ENCODE measurements around the gene PSAT1.
A peak's percentile ranks its signal among the peaks of the same experiment; 100 is the strongest.

Gene PSAT1

GRCh38 chr9:78354324-78354973 is 57.5 kb downstream of the PSAT1 start:
- Mint-ChIP-seq H3K4me1 (ENCODE audit: low read depth) (peaks cover 14% of the 10 kb centered on the region), H3K27me3 (ENCODE audit: low read depth) (no peaks in the 10 kb centered on the region), H3K4me3 (no peak overlapping the region), H3K27ac (no peak overlapping the region), H3K9me3 (no peaks in the 10 kb centered on the region), H3K36me3 (ENCODE audit: low read depth) (no peaks in the 10 kb centered on the region)
- DNase-seq (ENCODE audit: low spot score), result no peak

GRCh38 chr9:78354989-78355388 is 58.1 kb downstream of the PSAT1 start:
- Mint-ChIP-seq H3K27me3 (ENCODE audit: low read depth) (no peaks in the 10 kb centered on the region), H3K9me3 (no peaks in the 10 kb centered on the region), H3K4me1 (ENCODE audit: low read depth) (peaks cover 14% of the 10 kb centered on the region), H3K4me3 (no peak overlapping the region), H3K36me3 (ENCODE audit: low read depth) (no peaks in the 10 kb centered on the region), H3K27ac (no peak overlapping the region)
- no peak for DNase-seq (ENCODE audit: low spot score)

GRCh38 chr9:78356634-78357033 is 59.7 kb downstream of the PSAT1 start:
- H3K36me3 Mint-ChIP-seq (ENCODE audit: low read depth), result no peaks in the 10 kb centered on the region
- no peaks in the 10 kb centered on the region for H3K27me3 Mint-ChIP-seq (ENCODE audit: low read depth)
- H3K4me1 Mint-ChIP-seq (ENCODE audit: low read depth), result peaks cover 8% of the 10 kb centered on the region
- H3K27ac Mint-ChIP-seq, result no peak overlapping the region
- H3K4me3 Mint-ChIP-seq, result no peak overlapping the region
- H3K9me3 Mint-ChIP-seq, result no peaks in the 10 kb centered on the region
- no peak for DNase-seq (ENCODE audit: low spot score)

- H3K9me3 Mint-ChIP-seq, result no peaks in the 10 kb centered on the region
- no peak overlapping the region for H3K27ac Mint-ChIP-seq
- H3K4me1 Mint-ChIP-seq (ENCODE audit: low read depth), result peaks cover 2% of the 10 kb centered on the region
- no peak overlapping the region for H3K4me3 Mint-ChIP-seq
- no peak for DNase-seq (ENCODE audit: low spot score)
- no peaks in the 10 kb centered on the region for H3K27me3 Mint-ChIP-seq (ENCODE audit: low read depth)
- no peaks in the 10 kb centered on the region for H3K36me3 Mint-ChIP-seq (ENCODE audit: low read depth)
Measured at GRCh38 chr9:78357165-78357873, 60.4 kb downstream of the PSAT1 start.

GRCh38 chr9:78358329-78359051 is 61.6 kb downstream of the PSAT1 start:
- Mint-ChIP-seq H3K9me3 (no peaks in the 10 kb centered on the region), H3K4me1 (ENCODE audit: low read depth) (no peaks in the 10 kb centered on the region), H3K27ac (no peak overlapping the region), H3K4me3 (no peak overlapping the region), H3K36me3 (ENCODE audit: low read depth) (no peaks in the 10 kb centered on the region), H3K27me3 (ENCODE audit: low read depth) (no peaks in the 10 kb centered on the region)
- DNase-seq (ENCODE audit: low spot score), result no peak

- H3K27ac Mint-ChIP-seq, result no peak overlapping the region
- no peak for DNase-seq (ENCODE audit: low spot score)
- H3K36me3 Mint-ChIP-seq (ENCODE audit: low read depth), result no peaks in the 10 kb centered on the region
- H3K27me3 Mint-ChIP-seq (ENCODE audit: low read depth), result no peaks in the 10 kb centered on the region
- H3K4me3 Mint-ChIP-seq, result no peak overlapping the region
- H3K4me1 Mint-ChIP-seq (ENCODE audit: low read depth), result peaks cover 2% of the 10 kb centered on the region
- H3K9me3 Mint-ChIP-seq, result no peaks in the 10 kb centered on the region
Measured at GRCh38 chr9:78363221-78363620, 66.3 kb downstream of the PSAT1 start.

- no peak for DNase-seq (ENCODE audit: low spot score)
- no peak overlapping the region for H3K27ac Mint-ChIP-seq
- H3K27me3 Mint-ChIP-seq (ENCODE audit: low read depth), result peaks cover 2% of the 10 kb centered on the region
- no peak overlapping the region for H3K4me3 Mint-ChIP-seq
- H3K4me1 Mint-ChIP-seq (ENCODE audit: low read depth), result peaks cover 3% of the 10 kb centered on the region
- no peaks in the 10 kb centered on the region for H3K36me3 Mint-ChIP-seq (ENCODE audit: low read depth)
- H3K9me3 Mint-ChIP-seq, result no peaks in the 10 kb centered on the region
Measured at GRCh38 chr9:78365748-78366697, 69.1 kb downstream of the PSAT1 start.

- Mint-ChIP-seq H3K27me3 (ENCODE audit: low read depth) (peaks cover 3% of the 10 kb centered on the region), H3K27ac (no peak overlapping the region), H3K4me1 (ENCODE audit: low read depth) (peaks cover 3% of the 10 kb centered on the region), H3K36me3 (ENCODE audit: low read depth) (no peaks in the 10 kb centered on the region), H3K4me3 (no peak overlapping the region), H3K9me3 (no peaks in the 10 kb centered on the region)
- DNase-seq (ENCODE audit: low spot score), result no peak
Measured at GRCh38 chr9:78366827-78367226, 69.9 kb downstream of the PSAT1 start.

- no peak for DNase-seq (ENCODE audit: low spot score)
- no peak overlapping the region for H3K4me3 Mint-ChIP-seq
- H3K36me3 Mint-ChIP-seq (ENCODE audit: low read depth), result no peaks in the 10 kb centered on the region
- peaks cover 3% of the 10 kb centered on the region for H3K4me1 Mint-ChIP-seq (ENCODE audit: low read depth)
- H3K9me3 Mint-ChIP-seq, result no peaks in the 10 kb centered on the region
- peaks cover 5% of the 10 kb centered on the region for H3K27me3 Mint-ChIP-seq (ENCODE audit: low read depth)
- H3K27ac Mint-ChIP-seq, result no peak overlapping the region
Measured at GRCh38 chr9:78368236-78368635, 71.3 kb downstream of the PSAT1 start.

- Mint-ChIP-seq H3K27ac (no peak overlapping the region), H3K4me3 (no peak overlapping the region), H3K36me3 (ENCODE audit: low read depth) (no peaks in the 10 kb centered on the region), H3K27me3 (ENCODE audit: low read depth) (peaks cover 8% of the 10 kb centered on the region), H3K4me1 (ENCODE audit: low read depth) (peaks cover 3% of the 10 kb centered on the region), H3K9me3 (no peaks in the 10 kb centered on the region)
- DNase-seq (ENCODE audit: low spot score), result peak; percentile 21
Measured at GRCh38 chr9:78369639-78370219, 72.8 kb downstream of the PSAT1 start.

- Mint-ChIP-seq H3K4me1 (ENCODE audit: low read depth) (peaks cover 2% of the 10 kb centered on the region), H3K9me3 (no peaks in the 10 kb centered on the region), H3K36me3 (ENCODE audit: low read depth) (no peaks in the 10 kb centered on the region), H3K27ac (no peak overlapping the region), H3K4me3 (no peak overlapping the region), H3K27me3 (ENCODE audit: low read depth) (peaks cover 8% of the 10 kb centered on the region)
- no peak for DNase-seq (ENCODE audit: low spot score)
Measured at GRCh38 chr9:78370991-78371390, 74.1 kb downstream of the PSAT1 start.

- no peaks in the 10 kb centered on the region for H3K9me3 Mint-ChIP-seq
- H3K36me3 Mint-ChIP-seq (ENCODE audit: low read depth), result no peaks in the 10 kb centered on the region
- no peak overlapping the region for H3K4me3 Mint-ChIP-seq
- H3K4me1 Mint-ChIP-seq (ENCODE audit: low read depth), result peaks cover 1% of the 10 kb centered on the region
- no peak for DNase-seq (ENCODE audit: low spot score)
- H3K27ac Mint-ChIP-seq, result no peak overlapping the region
- H3K27me3 Mint-ChIP-seq (ENCODE audit: low read depth), result peaks cover 8% of the 10 kb centered on the region
Measured at GRCh38 chr9:78371981-78372380, 75.1 kb downstream of the PSAT1 start.
